A673 (cell line): ENCODE results near the gene JAML. TPM values are rescaled to one million over a fixed set of nuclear protein-coding genes. Genes with fewer than 3 reads are reported as not detected.

Source experiments
- BruUV-seq: library from RNA; stranded (reverse); fragments of 400-500 nt; replicated peaks from 2 replicates; lab custom pipeline; 2021; lab: Mats Ljungman, UMichigan
- CTCF ChIA-PET: fragments of 300-600 bp; sonication (Branson Sonifier 250); formaldehyde crosslinking; loops from one replicate; lab custom pipeline; 2022; ENCODE audit warnings: antibody characterized with exemption; lab: Charles Lee
- POLR2A ChIA-PET: fragments of 300-600 bp; sonication (Branson Sonifier 250); formaldehyde crosslinking; loops from one replicate; lab custom pipeline; 2022; ENCODE audit warnings: antibody characterized with exemption; ENCODE audit not compliant: low non-redundant PET; lab: Charles Lee
- DNase-seq: peaks from one replicate; pipeline ENCODE4 v3.0.0-alpha.2; 2015; ENCODE audit warnings: low spot score
- H3K27ac ChIP-seq: fragments of 200-600 bp; sonication (generic); 2 replicates; pipeline ENCODE4 v1.5.1; 2016; ENCODE audit warnings: mixed run types, low read depth, mild to moderate bottlenecking, mixed read lengths, antibody characterized with exemption, low read length; ENCODE audit not compliant: poor library complexity, severe bottlenecking
- H3K27me3 ChIP-seq: fragments of 200-600 bp; sonication (generic); replicated peaks from 2 replicates; pipeline ENCODE4 v1.6.1; 2017; ENCODE audit warnings: mixed run types, low read depth, mild to moderate bottlenecking, mixed read lengths, antibody characterized with exemption, low read length; ENCODE audit not compliant: insufficient read depth, poor library complexity
- H3K36me3 ChIP-seq: fragments of 200-600 bp; sonication (generic); 2 replicates; pipeline ENCODE4 v1.6.1; 2016; ENCODE audit warnings: mixed run types, mild to moderate bottlenecking, mixed read lengths, antibody characterized with exemption, low read length; ENCODE audit not compliant: insufficient read depth, poor library complexity, severe bottlenecking
- H3K4me1 ChIP-seq: fragments of 200-600 bp; sonication (generic); 2 replicates; pipeline ENCODE4 v1.6.1; 2017; ENCODE audit warnings: mixed run types, mild to moderate bottlenecking, mixed read lengths, antibody characterized with exemption, low read length; ENCODE audit not compliant: insufficient read depth, poor library complexity, severe bottlenecking
- H3K4me3 ChIP-seq: fragments of 200-600 bp; sonication (generic); 2 replicates; pipeline ENCODE4 v1.5.1; 2016; ENCODE audit warnings: low read depth, mixed run types, mild to moderate bottlenecking, mixed read lengths, low read length; ENCODE audit not compliant: poor library complexity, severe bottlenecking
- H3K9me3 ChIP-seq: fragments of 200-600 bp; sonication (generic); 2 replicates; pipeline ENCODE4 v1.6.1; 2016; ENCODE audit warnings: mixed run types, low read depth, mild to moderate bottlenecking, mixed read lengths, antibody characterized with exemption, low read length; ENCODE audit not compliant: poor library complexity, severe bottlenecking
- CTCF ChIP-seq: fragments of 300-800, 200-600 bp; sonication (generic); conservative IDR thresholded peaks from 2 replicates; pipeline ENCODE4 v1.5.1; 2017; ENCODE audit warnings: low read depth, mild to moderate bottlenecking, antibody characterized with exemption, low read length, moderate library complexity, mixed read lengths
- EZH2 ChIP-seq: fragments of 200-600 bp; sonication (generic); IDR thresholded peaks from 2 replicates; pipeline ENCODE4 v1.6.1; 2017; ENCODE audit warnings: borderline replicate concordance, low read depth, mild to moderate bottlenecking, mixed read lengths, antibody characterized with exemption, low read length; ENCODE audit not compliant: poor library complexity, severe bottlenecking
- intact Hi-C: fragments of 100-400 bp; cut with micrococcal nuclease; formaldehyde crosslinking; loops from one replicate; pipeline ENCODE4 v1.10.0; 2022; ENCODE audit not compliant: unreplicated experiment
- total RNA-seq: library from RNA; stranded (reverse); gene quantifications from 2 replicates; pipeline ENCODE4 v1.2.3, GENCODE V29; 2021

The JAML gene
- total RNA-seq, 1 experiment from 2014 or later, result not detected

GRCh38 chr11:118267486-118267885 is 42.7 kb upstream of the JAML start:
- no peak for TF ChIP-seq CTCF
- TF ChIP-seq EZH2, result no peak
- Histone ChIP-seq H3K36me3 (no peaks in the 10 kb centered on the region), H3K27ac (no peak overlapping the region), H3K4me1 (no peaks in the 10 kb centered on the region), H3K9me3 (no peaks in the 10 kb centered on the region), H3K4me3 (no peak overlapping the region), H3K27me3 (peaks cover 94% of the 10 kb centered on the region)
- DNase-seq, result no peak
- intact Hi-C loops, result no loop called here
- CTCF ChIA-PET, result no interaction called here
- POLR2A ChIA-PET, result no interaction called here
- BruUV-seq, result no TSS peak

GRCh38 chr11:118265954-118266353 is 41.1 kb upstream of the JAML start:
- ChIA-PET POLR2A (no interaction called here), CTCF (no interaction called here)
- no TSS peak for BruUV-seq
- DNase-seq, result no peak
- intact Hi-C loops, result no loop called here
- Histone ChIP-seq H3K27ac (no peak overlapping the region), H3K27me3 (peaks cover 99% of the 10 kb centered on the region), H3K9me3 (no peaks in the 10 kb centered on the region), H3K4me3 (no peak overlapping the region), H3K4me1 (no peaks in the 10 kb centered on the region), H3K36me3 (no peaks in the 10 kb centered on the region)
- TF ChIP-seq CTCF (no peak), EZH2 (no peak)

DNA sequence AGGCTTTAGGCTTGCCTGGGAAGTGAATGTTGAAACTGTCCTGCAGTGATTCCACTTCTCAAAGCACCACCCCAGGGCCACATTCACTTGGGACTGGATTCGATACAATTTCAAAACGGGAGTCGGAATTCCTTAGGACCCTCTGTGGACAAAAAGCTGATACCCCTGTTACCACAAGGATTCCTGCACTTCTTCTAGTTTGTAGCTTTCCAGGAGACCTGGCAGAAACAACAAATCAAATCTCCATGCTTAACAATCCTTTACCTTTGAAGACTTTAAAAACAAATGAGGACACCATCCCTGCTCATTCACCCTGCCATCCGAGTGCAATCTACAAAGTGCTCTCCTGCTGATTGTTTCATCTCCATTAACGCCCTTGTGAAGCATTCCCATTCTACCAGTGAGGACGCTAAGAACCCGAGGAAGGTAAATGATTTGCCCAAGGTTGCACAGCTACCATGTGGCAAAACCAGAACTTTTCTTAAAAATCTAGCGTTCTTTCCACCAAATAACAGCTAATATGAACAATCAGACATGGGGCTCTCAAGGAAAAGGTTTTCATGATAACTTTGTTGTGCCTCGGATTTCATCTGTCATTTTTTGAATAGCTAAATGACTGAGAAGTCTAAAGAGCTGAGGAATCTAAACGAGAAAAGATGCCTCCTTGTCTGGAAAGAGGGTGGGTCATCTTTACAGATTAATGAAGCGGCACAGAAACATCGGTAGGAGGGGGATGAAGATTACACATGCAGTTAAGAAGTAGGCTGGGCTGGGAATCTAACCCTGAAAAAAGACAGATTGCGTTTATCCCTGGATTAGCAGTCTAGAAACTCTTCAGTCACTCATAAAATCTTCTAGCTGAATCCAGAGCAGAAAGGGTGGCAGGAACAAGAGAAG is 40.0 kb upstream of the JAML start:
- H3K27me3 ChIP-seq, result peaks cover 94% of the 10 kb centered on the region
- intact Hi-C loops, result no loop called here
- no peak overlapping the region for H3K27ac ChIP-seq
- no peaks in the 10 kb centered on the region for H3K9me3 ChIP-seq
- TF ChIP-seq EZH2 (peak; percentile 43), CTCF (no peak)
- DNase-seq, result no peak
- no peaks in the 10 kb centered on the region for H3K36me3 ChIP-seq
- no peak overlapping the region for H3K4me3 ChIP-seq
- no peaks in the 10 kb centered on the region for H3K4me1 ChIP-seq
- POLR2A ChIA-PET, result no interaction called here
- CTCF ChIA-PET, result no interaction called here
- no TSS peak for BruUV-seq
